Naive thymus-derived CD4-positive, alpha-beta T cell (primary cell): ENCODE results near the gene CLIP4. TPM values are rescaled to one million over a fixed set of nuclear protein-coding genes. Genes with fewer than 3 reads are reported as not detected.

ENCODE experiments used
- ATAC-seq: fragments of 150-1000 bp; cut with Tn5 transposase; 2 replicates; pipeline ENCODE4 v1.10.0; 2021; ENCODE audit warnings: mild to moderate bottlenecking, moderate library complexity
- CTCF ChIA-PET: fragments of 350-600 bp; sonication (Branson Sonifier 250); formaldehyde crosslinking; loops from one replicate; lab custom pipeline; 2021; ENCODE audit warnings: antibody characterized with exemption; lab: Charles Lee
- POLR2A ChIA-PET: fragments of 350-600 bp; sonication (Branson Sonifier 250); formaldehyde crosslinking; loops from one replicate; lab custom pipeline; 2021; ENCODE audit warnings: antibody characterized with exemption, inconsistent platforms; lab: Charles Lee
- DNase-seq, 9 donors: peaks; one replicate each; pipeline versions ENCODE4 v3.0.0 to v3.0.0-alpha.2; 2020 to 2022; ENCODE audit warnings: mixed read lengths in 1 of 9
- H3K27ac ChIP-seq: one replicate; pipeline ENCODE4 v1.7.0; 2013; ENCODE audit warnings: mild to moderate bottlenecking, low read depth, low read length, moderate library complexity
- H3K27me3 ChIP-seq, 2 donors: one replicate each; pipeline ENCODE4 v1.7.0; 2013; ENCODE audit warnings: low read length in 2 of 2, mild to moderate bottlenecking in 2 of 2, moderate library complexity in 2 of 2; ENCODE audit not compliant: control insufficient read depth in 2 of 2, insufficient read depth in 2 of 2
- H3K36me3 ChIP-seq, 3 experiments: 1 replicate in 2 of 3; 2 replicates in 1 of 3; pipeline ENCODE4 v1.7.0; 2013; ENCODE audit warnings: low read length in 3 of 3, mild to moderate bottlenecking in 3 of 3, moderate library complexity in 1 of 3; ENCODE audit not compliant: insufficient read depth in 3 of 3, control insufficient read depth in 2 of 3
- H3K4me1 ChIP-seq, 2 donors: one replicate each; pipeline ENCODE4 v1.7.0; 2013; ENCODE audit warnings: low read length in 2 of 2, mild to moderate bottlenecking in 2 of 2, moderate library complexity in 1 of 2; ENCODE audit not compliant: control insufficient read depth in 2 of 2, insufficient read depth in 2 of 2
- H3K4me3 ChIP-seq: 2 replicates; pipeline ENCODE4 v1.7.0; 2013; ENCODE audit warnings: mild to moderate bottlenecking, low read length
- H3K9me3 ChIP-seq, 3 experiments: 1 replicate in 2 of 3; 2 replicates in 1 of 3; pipeline ENCODE4 v1.7.0; 2013; ENCODE audit warnings: low read length in 3 of 3; ENCODE audit not compliant: control insufficient read depth in 2 of 3
- H3K27ac Mint-ChIP-seq, 9 donors: one replicate each; pipeline ENCODE4 v1.8.0; 2020 to 2022; ENCODE audit warnings: mixed read lengths in 9 of 9, mild to moderate bottlenecking in 8 of 9, moderate library complexity in 5 of 9, inconsistent platforms in 2 of 9
- H3K27me3 Mint-ChIP-seq, 5 donors: one replicate each; pipeline ENCODE4 v1.8.0; 2021 to 2022; ENCODE audit warnings: mixed read lengths in 5 of 5, mild to moderate bottlenecking in 1 of 5
- H3K36me3 Mint-ChIP-seq, 5 donors: one replicate each; pipeline ENCODE4 v1.8.0; 2020 to 2022; ENCODE audit warnings: mixed read lengths in 5 of 5, mild to moderate bottlenecking in 3 of 5, inconsistent platforms in 1 of 5
- H3K4me1 Mint-ChIP-seq, 7 donors: one replicate each; pipeline ENCODE4 v1.8.0; 2020 to 2022; ENCODE audit warnings: mixed read lengths in 7 of 7, mild to moderate bottlenecking in 3 of 7, inconsistent platforms in 1 of 7
- H3K4me3 Mint-ChIP-seq, 10 donors: one replicate each; pipeline ENCODE4 v1.8.0; 2020 to 2022; ENCODE audit warnings: mild to moderate bottlenecking in 10 of 10, mixed read lengths in 10 of 10, moderate library complexity in 6 of 10, inconsistent platforms in 2 of 10
- H3K9me3 Mint-ChIP-seq, 11 donors: one replicate each; pipeline ENCODE4 v1.8.0; 2020 to 2022; ENCODE audit warnings: mixed read lengths in 11 of 11, mild to moderate bottlenecking in 4 of 11, inconsistent platforms in 1 of 11, moderate library complexity in 1 of 11
- intact Hi-C, 2 donors: fragments of 100-400 bp; cut with micrococcal nuclease; formaldehyde crosslinking; loops; one replicate each; pipeline ENCODE4 v1.15.1; 2023
- polyA plus RNA-seq, 2 donors: library from polyadenylated mRNA; unstranded; fragments of 300-500 nt; fragmentation: Illumina TruSeq; gene quantifications; one replicate each; pipeline ENCODE4 v1.2.3, GENCODE V29; 2021
- total RNA-seq, 6 experiments: library from RNA in 5 of 6; stranded (reverse) in 5 of 6; gene quantifications; 1 replicate in 5 of 6; 2 replicates in 1 of 6; pipeline ENCODE4 v1.2.3 and lab custom pipeline; 2021 to 2026

CLIP4 gene
- total and polyA plus RNA-seq, 7 experiments from 2014 or later, result 17.2 to 57.7 (median 45.1) TPM

DNA sequence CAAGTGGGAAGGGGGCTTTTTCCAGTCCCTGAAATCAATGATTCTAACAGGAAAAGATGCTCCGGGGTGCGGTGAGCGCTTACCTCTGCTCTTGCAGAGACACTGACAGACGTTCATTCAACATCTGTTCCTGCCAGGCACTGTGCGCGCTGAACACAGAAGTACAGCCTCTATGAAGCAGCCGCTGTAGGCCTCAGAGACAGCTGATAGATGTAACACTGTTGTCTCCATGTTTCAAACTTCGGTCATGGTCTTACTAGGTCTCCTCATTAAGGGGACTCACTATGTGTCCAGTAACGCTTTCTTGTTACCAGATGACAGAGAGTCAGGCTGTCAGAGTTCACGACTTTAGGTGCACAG lies 649 bp upstream of the CLIP4 start:
- no peaks in the 10 kb centered on the region for H3K36me3 ChIP-seq
- intact Hi-C loops, result loop anchor here in 1 of 2 donors (10.0 kb wide), 4 partner anchors 220 to 520 kb away; partner anchors contain the start of genes PPP1CB, SPDYA and WDR43
- ChIA-PET POLR2A (interaction anchor here (0.7 to 7.2 kb wide), 3 partner anchors 14 to 149 kb away, joined by 3 to 80 read pairs (median 3); no protein-coding TSS in a partner anchor), CTCF (no interaction called here)
- Mint-ChIP-seq H3K4me1 (peaks cover 21 to 50% (median 42%) of the 10 kb centered on the region in 7 donors), H3K36me3 (peaks cover 0 to 3% (median 0%) of the 10 kb centered on the region in 5 donors), H3K27me3 (peaks cover 0 to 13% (median 0%) of the 10 kb centered on the region in 5 donors), H3K27ac (peak overlapping the region; percentile 91 to 99 (median 97)), H3K4me3 (peak overlapping the region; percentile 88 to 98 (median 93)), H3K9me3 (peaks cover 0 to 2% (median 0%) of the 10 kb centered on the region in 11 donors)
- no peaks in the 10 kb centered on the region for H3K9me3 ChIP-seq
- ATAC-seq (no peak), DNase-seq (peak in 4 of 9 donors; percentile 1 to 36 (median 26))
- H3K27ac ChIP-seq, result peak overlapping the region; percentile 73
- H3K4me1 ChIP-seq, result peaks cover 8 to 12% of the 10 kb centered on the region in 2 donors
- peaks cover 0 to 1% of the 10 kb centered on the region in 2 donors for H3K27me3 ChIP-seq
- H3K4me3 ChIP-seq, result peak overlapping the region; percentile 62

DNA sequence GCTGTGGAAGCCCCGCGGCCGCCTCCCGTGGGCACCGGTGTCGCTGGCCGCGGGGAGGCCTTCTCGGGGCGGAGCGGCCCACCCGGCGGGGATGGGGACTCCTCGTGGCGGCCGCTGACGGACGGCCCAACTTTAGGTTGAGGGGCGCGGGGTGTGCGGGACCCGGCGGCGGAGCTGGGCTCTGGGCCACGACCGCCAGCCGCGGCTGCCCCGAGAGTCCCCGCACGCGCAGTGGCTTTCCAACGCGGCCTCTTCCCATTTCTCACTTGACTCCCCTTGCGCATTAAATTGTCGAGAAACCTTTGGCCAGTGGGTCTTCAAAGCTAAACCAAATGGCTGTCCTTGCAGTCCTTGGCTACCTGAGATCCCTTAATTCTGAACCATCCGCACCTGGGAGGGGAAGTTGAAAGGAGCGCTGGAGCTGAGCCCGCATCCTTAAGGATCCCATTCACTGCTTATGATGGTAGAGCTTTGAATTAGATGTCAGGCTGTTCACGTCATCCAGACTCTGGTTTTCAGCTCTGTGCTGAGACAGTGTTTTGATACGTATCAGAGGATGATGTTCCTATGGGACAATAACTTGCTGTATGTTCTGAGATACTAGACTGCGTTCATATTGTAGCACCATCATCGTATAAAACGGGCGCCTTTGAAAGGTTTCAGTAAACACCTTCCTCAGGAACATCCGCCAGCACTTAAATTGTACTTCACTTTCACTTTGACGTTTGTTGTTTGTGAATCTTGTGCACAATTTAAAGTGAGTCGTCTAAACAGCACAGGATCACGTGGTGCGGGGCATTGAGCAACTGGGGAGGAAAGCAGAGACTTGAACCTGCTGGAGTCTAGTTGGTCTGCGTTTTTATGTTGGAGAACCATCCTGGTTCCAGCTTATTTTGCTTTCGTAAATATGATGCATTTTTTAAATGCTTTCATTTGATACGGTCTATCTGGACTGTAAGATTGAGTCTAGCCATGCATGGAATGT lies 874 bp downstream of the CLIP4 start:
- CTCF ChIA-PET, result interaction anchor here (0.8 to 2.0 kb wide), 4 partner anchors 100 to 105 kb away, joined by 3 to 4 read pairs (median 3); no protein-coding TSS in a partner anchor
- no peaks in the 10 kb centered on the region for H3K9me3 ChIP-seq
- Mint-ChIP-seq H3K4me1 (peaks cover 23 to 61% (median 55%) of the 10 kb centered on the region in 7 donors), H3K4me3 (peak overlapping the region; percentile 86 to 98 (median 88)), H3K27me3 (peaks cover 0 to 12% (median 0%) of the 10 kb centered on the region in 5 donors), H3K27ac (peak overlapping the region; percentile 87 to 99 (median 97)), H3K9me3 (no peaks in the 10 kb centered on the region), H3K36me3 (peaks cover 0 to 7% (median 3%) of the 10 kb centered on the region in 5 donors)
- DNase-seq, result peak; percentile 39 to 82 (median 75)
- peak; percentile 62 for ATAC-seq
- H3K4me1 ChIP-seq, result peaks cover 8 to 20% of the 10 kb centered on the region in 2 donors
- no peaks in the 10 kb centered on the region for H3K27me3 ChIP-seq
- POLR2A ChIA-PET, result interaction anchor here (0.7 to 7.2 kb wide), 13 partner anchors 9 to 503 kb away, joined by 3 to 80 read pairs (median 3); partner anchors contain the start of genes PPP1CB and TRMT61B
- peak overlapping the region; percentile 75 for H3K4me3 ChIP-seq
- no peaks in the 10 kb centered on the region for H3K36me3 ChIP-seq
- intact Hi-C loops, result loop anchor here (1.0 to 10.0 kb wide), 14 partner anchors 15 to 1224 kb away; partner anchors contain the start of genes BABAM2 (in 2 of the 2), RBKS (in 2 of the 2), WDR43 (in 2 of the 2) and PPP1CB (in 1 of the 2)
- peak overlapping the region; percentile 73 for H3K27ac ChIP-seq

DNA sequence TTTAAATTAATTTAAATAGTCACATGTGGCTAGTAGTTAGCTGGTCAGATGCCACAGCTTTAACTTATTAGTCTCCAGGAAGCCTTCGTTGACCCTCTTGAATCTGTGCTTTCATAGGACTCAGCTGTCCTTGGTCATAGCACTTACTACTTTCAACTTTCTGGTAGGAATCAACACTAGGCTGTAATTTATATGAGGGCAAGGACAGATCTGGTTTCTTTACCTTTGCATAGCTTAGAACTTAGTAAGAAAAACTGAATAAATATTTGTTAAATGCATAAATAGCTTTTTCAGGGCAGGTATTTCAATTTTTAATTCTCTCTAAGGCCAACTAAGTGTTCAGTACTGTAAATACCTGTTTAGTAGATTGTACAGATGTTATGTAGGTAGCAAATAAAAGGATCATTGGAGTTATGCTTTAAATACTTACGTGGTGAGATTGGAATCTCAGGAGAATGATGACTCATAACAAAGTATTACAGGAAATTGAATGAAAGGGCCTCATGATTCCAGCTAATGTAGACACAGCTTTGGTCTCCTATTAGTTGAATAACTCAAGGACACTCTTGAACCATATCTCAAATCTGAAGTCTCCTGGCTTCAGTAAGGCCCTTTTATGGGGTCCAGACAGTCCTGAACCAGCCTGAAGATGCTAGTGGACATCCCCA lies 2.6 kb downstream of the CLIP4 start:
- peak overlapping the region in 9 of 10 donors; percentile 51 to 95 (median 88) for H3K4me3 Mint-ChIP-seq
- no peaks in the 10 kb centered on the region for H3K27me3 ChIP-seq

DNA sequence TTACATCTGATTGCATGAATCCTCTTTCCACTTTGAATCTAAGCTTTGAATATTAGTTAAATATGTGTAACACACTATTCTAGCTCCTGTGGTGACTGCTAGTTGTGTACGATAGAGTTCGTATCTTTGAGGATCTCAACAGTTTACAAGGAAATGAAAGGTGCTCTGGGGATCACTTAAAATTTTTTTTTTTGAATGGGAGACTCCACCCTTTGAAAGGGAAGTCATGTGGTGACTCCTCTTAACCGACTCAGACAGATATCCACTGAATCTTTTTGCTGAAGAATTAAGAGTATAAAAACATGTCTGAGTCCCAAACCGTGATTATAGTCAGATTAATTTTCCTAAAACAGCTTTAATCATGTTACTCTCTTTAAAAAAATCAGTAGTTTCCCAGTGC lies 4.0 kb downstream of the CLIP4 start:
- intact Hi-C loops, result loop anchor here (5.0 to 10.0 kb wide), 6 partner anchors 53 to 1227 kb away; partner anchors contain the start of genes BABAM2 (in 2 of the 2), RBKS (in 2 of the 2), PPP1CB (in 1 of the 2) and SPDYA (in 1 of the 2)

More for the DNA sequence above, 2.6 kb downstream of the CLIP4 start:
- Histone ChIP-seq H3K4me3 (no peak overlapping the region), H3K27ac (no peak overlapping the region), H3K36me3 (no peaks in the 10 kb centered on the region), H3K9me3 (no peaks in the 10 kb centered on the region), H3K4me1 (peaks cover 8 to 20% of the 10 kb centered on the region in 2 donors)
- ATAC-seq, result no peak
- no peak for DNase-seq
- CTCF ChIA-PET, result interaction anchor here (1.2 to 2.0 kb wide), 2 partner anchors 103 to 157 kb away, joined by 3 to 4 read pairs; no protein-coding TSS in a partner anchor
- intact Hi-C loops, result loop anchor here (2.0 to 10.0 kb wide), 8 partner anchors 13 to 1225 kb away; partner anchors contain the start of genes BABAM2 (in 2 of the 2), RBKS (in 2 of the 2), PPP1CB (in 1 of the 2) and SPDYA (in 1 of the 2)
- Mint-ChIP-seq H3K27ac (peak overlapping the region; percentile 13 to 98 (median 56)), H3K9me3 (no peaks in the 10 kb centered on the region), H3K4me1 (peaks cover 23 to 65% (median 55%) of the 10 kb centered on the region in 7 donors), H3K36me3 (peaks cover 0 to 22% (median 10%) of the 10 kb centered on the region in 5 donors), H3K27me3 (peaks cover 0 to 12% (median 0%) of the 10 kb centered on the region in 5 donors)
- POLR2A ChIA-PET, result interaction anchor here (1.6 to 7.2 kb wide), 2 partner anchors 14 to 105 kb away, joined by 5 to 80 read pairs; no protein-coding TSS in a partner anchor

DNA sequence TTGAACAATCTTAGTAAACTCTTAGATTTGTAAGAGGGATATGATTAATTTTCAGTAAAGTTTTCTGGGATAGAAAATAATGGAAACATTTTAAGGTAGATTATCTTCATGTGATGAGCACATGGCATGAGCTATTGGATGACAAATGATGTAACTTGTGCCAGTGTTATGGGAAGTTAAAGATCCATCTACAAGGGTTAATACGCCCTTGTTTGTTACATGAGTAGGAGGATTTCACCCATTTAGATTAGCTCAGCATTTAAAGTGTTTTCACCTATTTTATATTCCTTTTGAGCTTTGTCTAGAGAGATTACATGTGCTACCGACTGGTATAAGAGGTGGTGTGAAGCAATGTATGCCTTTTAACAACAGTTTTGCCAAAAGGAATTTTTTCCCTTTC lies 5.6 kb downstream of the CLIP4 start:
- H3K27ac Mint-ChIP-seq, result no peak overlapping the region
- ATAC-seq, result no peak
- Histone ChIP-seq H3K4me1 (peaks cover 0 to 13% of the 10 kb centered on the region in 2 donors), H3K36me3 (peaks cover 0 to 9% (median 4%) of the 10 kb centered on the region in 3 experiments), H3K9me3 (no peaks in the 10 kb centered on the region), H3K27me3 (no peaks in the 10 kb centered on the region), H3K27ac (no peak overlapping the region), H3K4me3 (no peak overlapping the region)
- peaks cover 30 to 64% (median 60%) of the 10 kb centered on the region in 7 donors for H3K4me1 Mint-ChIP-seq
- CTCF ChIA-PET, result no interaction called here
- intact Hi-C loops, result no loop called here
- H3K27me3 Mint-ChIP-seq, result no peaks in the 10 kb centered on the region
- H3K9me3 Mint-ChIP-seq, result peaks cover 4 to 28% (median 10%) of the 10 kb centered on the region in 11 donors
- H3K36me3 Mint-ChIP-seq, result peaks cover 24 to 52% (median 40%) of the 10 kb centered on the region in 5 donors
- no peak overlapping the region for H3K4me3 Mint-ChIP-seq
- no peak for DNase-seq
- POLR2A ChIA-PET, result interaction anchor here (0.9 kb wide), 1 partner anchor 31 kb away, joined by 4 read pairs; no protein-coding TSS in a partner anchor

More for the DNA sequence above, 4.0 kb downstream of the CLIP4 start:
- ChIA-PET POLR2A (interaction anchor here (0.6 to 7.2 kb wide), 2 partner anchors 106 to 164 kb away, joined by 5 to 80 read pairs; no protein-coding TSS in a partner anchor), CTCF (interaction anchor here (1.0 to 1.4 kb wide), 2 partner anchors 35 to 124 kb away, joined by 3 to 5 read pairs; no protein-coding TSS in a partner anchor)
- Histone ChIP-seq H3K4me1 (peaks cover 8 to 20% of the 10 kb centered on the region in 2 donors), H3K4me3 (no peak overlapping the region), H3K9me3 (no peaks in the 10 kb centered on the region), H3K27me3 (no peaks in the 10 kb centered on the region), H3K27ac (no peak overlapping the region), H3K36me3 (peaks cover 0 to 4% (median 4%) of the 10 kb centered on the region in 3 experiments)
- Mint-ChIP-seq H3K27ac (peak overlapping the region in 3 of 9 donors; percentile 46 to 72 (median 56)), H3K27me3 (peaks cover 0 to 4% (median 0%) of the 10 kb centered on the region in 5 donors), H3K4me1 (peaks cover 25 to 67% (median 60%) of the 10 kb centered on the region in 7 donors), H3K9me3 (peaks cover 4 to 13% (median 8%) of the 10 kb centered on the region in 11 donors), H3K36me3 (peaks cover 10 to 36% (median 25%) of the 10 kb centered on the region in 5 donors), H3K4me3 (peak overlapping the region in 5 of 10 donors; percentile 41 to 67 (median 45))
- no peak for ATAC-seq
- peak in 2 of 9 donors; percentile 4 to 18 for DNase-seq
